Hematopoietic multipotent progenitor cell (in vitro differentiated cells): Measurements from ENCODE around the gene TRIO. TPM values are rescaled to one million over a fixed set of nuclear protein-coding genes. Genes with fewer than 3 reads are reported as not detected.
"Not testable (repeated sequence)": the region's sequence is repeated elsewhere in the genome, so short reads cannot be mapped to it uniquely, and the experiment has no call there.

Source experiments
- DNase-seq, 3 donors: peaks; one replicate each; pipeline ENCODE4 v3.0.0-alpha.2; 2011 to 2015; ENCODE audit warnings: low read depth in 2 of 3, low spot score in 2 of 3
- total RNA-seq: library from RNA; depleted of rRNA; stranded (reverse); fragments of >200 nt; gene quantifications from one replicate; pipeline ENCODE4 v1.2.3, GENCODE V29; 2012

The TRIO gene
- total RNA-seq, 1 donor: 69.2 TPM

- DNase-seq: no peak
Measured at GRCh38 chr5:14416621-14417275, 273.6 kb downstream of the TRIO start.

- DNase-seq: no peak
Measured at GRCh38 chr5:14417276-14417730, 274.2 kb downstream of the TRIO start.

DNA sequence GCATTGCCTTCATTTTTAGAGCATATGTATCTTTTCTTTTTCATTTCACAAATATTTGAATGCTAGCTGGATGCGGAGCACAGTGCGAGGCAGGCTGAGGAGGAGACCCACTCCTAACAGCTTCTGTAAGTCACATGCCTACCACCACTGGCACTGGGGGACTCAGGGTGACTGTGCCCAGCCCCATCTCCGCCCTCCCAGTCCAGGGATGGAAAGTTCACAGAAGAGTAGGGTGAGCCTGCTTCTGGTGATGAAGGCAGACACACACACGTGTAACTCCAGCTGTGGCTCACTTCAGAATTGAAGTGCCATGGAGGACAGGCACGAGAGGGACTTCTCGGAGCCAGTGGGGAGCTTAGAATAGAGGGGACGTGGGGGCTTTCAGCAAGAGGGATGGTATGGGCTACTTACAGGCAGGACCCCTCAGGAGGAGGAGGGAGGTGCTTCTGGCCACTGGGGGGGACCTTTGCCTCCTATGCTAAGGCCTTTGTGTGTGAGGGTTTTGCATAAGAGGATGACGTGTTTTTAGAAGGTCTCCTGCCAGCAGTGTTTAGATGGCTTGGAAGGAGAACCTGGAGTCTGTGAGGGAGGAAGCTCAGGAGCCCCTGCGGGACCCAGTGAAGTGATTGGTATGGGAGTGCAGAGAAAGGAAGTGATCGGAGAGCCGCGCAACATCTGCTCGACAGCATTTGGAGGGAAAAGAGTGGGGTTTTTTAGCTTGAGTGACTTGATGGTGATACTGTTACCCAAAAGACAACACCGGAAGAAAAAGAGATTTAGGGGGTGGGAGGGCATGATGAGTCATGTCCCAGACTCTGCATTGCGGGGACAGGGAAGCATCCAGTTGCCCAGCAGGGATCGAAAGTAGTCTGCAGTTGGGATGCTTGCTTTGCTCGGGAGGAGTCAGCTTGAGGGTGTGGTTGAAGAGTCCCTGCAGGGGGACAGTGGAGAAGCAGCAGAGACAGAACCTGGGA lies 274.9 kb downstream of the TRIO start:
- no peak for DNase-seq

- DNase-seq: no peak
Measured at GRCh38 chr5:14419686-14420085, 276.5 kb downstream of the TRIO start.

- DNase-seq: no peak
Measured at GRCh38 chr5:14420101-14420811, 277.1 kb downstream of the TRIO start.

GRCh38 chr5:14421851-14422250 lies 278.7 kb downstream of the TRIO start:
- no peak for DNase-seq

DNA sequence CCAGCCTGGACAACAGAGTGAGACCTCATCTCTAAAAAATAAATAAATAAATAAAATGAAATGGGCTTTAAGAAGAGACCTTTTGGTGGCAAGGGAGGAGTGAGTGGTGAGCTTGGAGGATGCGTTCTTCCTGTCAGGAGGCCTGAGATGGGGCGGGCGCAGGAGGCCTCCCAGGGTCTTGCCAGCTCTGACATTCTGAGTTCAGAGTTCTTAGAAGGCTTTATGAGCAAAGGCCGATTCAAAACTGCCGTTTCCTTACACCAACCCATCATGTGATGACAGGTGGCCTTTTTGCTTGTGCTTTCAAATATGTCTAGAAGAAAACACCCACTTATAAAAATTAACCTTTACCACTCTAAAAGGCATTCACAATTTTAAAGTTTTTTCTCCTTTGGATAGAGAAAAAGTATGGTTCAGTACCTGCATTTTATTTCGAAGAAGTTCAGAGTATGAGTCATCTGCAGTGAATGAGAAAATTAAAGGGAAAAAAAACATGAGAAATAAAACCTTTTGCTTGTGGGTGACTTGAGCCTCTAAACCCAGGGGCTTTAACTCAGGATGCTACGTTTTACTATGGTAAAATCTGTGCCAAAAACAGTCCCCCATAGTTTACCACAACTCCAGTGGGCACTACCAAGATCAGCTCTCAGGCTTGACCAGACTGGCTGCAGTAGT lies 281.0 kb downstream of the TRIO start:
- no peak for DNase-seq

DNA sequence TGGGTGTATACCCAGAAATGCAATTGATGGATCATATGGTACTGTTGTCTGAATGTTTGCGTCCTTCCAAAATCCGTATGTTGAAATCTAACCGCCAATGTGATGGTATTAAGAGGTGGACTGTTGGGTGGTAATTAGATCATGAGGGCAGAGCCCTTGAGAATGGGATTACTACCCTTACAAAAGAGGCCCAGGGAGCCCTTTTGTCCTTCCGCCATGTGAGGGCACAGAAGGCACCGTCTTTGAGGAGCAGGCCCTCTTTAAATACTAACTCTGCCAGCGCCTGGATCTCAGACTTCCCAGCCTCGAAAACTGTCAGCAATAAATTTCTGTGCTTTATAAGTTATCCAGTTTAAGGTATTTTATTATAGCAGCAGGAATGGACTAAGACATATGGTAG lies 282.4 kb downstream of the TRIO start:
- no peak for DNase-seq

DNA sequence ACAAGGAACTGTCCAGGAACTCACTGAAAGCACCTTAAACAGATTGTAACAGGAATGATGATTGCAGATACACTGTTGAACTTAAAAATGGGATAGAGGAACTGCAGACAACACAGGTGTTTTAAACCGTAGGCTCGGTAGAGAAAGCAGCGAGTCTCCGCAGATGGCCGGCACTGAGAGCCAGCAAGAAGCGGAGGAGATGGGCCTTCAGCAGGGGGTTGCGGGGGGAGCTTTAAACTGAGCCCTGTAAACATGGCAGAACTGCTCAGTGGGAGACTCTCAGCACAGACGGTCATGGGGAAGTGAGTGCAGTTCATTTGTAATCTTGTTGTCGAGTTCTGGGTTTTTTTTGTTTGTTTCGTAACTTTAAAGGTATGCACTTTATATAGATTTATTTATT lies 283.4 kb downstream of the TRIO start:
- no peak for DNase-seq

- DNase-seq: no peak
Measured at GRCh38 chr5:14428302-14429081, 285.4 kb downstream of the TRIO start.

- peak in 2 of 3 donors; percentile 9 to 17 for DNase-seq
Measured at GRCh38 chr5:14429101-14430050, 286.2 kb downstream of the TRIO start.

DNA sequence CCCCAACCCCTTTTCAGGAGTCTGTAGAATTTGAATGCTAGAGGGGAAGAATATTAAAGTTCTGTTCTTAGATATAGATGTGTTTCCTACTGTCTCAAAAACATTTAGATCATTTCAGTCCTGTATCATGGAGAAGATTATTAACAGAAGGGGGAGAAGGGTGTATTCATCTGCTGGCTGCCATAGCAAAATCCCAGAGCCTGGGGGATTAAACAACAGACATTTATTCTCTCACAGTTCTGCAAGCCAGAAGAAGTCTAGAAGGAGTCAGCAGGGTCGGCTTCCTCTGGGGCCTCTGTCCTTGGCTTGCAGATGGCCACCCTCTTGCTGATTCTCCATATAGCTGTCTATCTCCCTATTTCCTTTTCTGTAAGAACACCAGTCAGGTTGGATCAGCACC lies 288.4 kb downstream of the TRIO start:
- DNase-seq: no peak

- DNase-seq: no peak
Measured at GRCh38 chr5:14432931-14433589, 289.9 kb downstream of the TRIO start.

DNA sequence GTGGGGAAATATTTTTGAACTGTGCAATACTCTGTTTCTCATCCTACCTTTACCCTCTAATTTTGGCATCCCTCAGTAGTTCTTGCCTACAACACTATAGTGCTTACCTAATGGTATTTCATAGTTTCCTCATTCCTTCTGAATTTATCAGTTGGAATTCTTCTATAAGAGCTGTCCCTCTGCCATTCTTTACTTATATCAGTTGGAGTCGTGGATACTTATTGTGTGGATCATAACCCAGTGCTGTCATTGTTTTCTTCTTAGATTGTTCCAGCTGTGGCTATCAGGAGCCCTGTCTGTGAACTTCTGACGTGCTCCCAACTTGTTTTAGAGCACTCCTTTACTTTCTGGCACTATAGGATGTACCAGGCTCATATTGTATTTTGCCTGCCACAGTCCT lies 292.3 kb downstream of the TRIO start:
- DNase-seq: no peak

GRCh38 chr5:14436122-14436521 lies 293.0 kb downstream of the TRIO start:
- not testable (repeated sequence) for DNase-seq

DNA sequence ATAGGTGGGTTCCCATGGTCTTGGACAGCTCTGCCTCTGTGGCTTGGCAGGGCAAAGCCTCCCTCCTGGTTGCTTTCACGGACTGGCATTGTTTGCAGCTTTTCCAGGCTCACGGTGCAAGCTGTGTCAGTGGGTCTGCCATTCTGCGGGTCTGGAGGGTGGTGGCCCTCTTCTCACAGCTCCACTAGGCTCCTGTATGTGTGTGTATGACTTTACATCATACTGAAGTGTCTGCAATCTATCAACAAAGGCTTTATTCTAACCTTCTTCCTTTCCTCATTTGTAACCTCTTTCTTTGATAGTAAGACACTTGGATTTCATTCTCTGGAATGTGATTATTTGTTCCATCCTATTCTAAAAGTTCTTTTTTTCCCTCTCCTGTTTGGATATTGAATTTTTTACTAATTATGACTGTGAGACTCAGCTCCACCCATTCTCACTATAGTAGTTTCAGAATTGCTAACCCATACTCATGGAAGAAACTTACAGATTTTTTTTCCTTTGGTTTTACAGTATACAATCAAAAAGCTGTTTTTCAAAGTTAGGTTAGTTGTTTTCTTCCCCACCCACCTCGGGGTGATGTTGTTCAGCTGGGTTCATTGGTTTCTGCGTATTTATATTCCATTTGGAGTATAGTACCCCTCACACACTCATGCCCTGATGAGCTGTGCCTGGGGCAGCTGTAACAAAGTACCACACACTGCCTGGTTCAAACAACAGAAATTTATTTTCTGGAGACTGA lies 293.8 kb downstream of the TRIO start:
- no peak for DNase-seq

GRCh38 chr5:14438195-14438606 lies 295.1 kb downstream of the TRIO start:
- DNase-seq: no peak
